Karpas-422 (cell line): Measurements from ENCODE around the gene GTF2I. TPM values are rescaled to one million over a fixed set of nuclear protein-coding genes. Genes with fewer than 3 reads are reported as not detected.
"Not testable (repeated sequence)": the region's sequence is repeated elsewhere in the genome, so short reads cannot be mapped to it uniquely, and the experiment has no call there.

ENCODE experiments used
- DNase-seq: peaks from one replicate; pipeline ENCODE4 v3.0.0-alpha.2; 2015
- H2AFZ ChIP-seq: fragments of 200-600 bp; sonication (generic); 2 replicates; pipeline ENCODE4 v1.6.1; 2014; ENCODE audit warnings: antibody characterized with exemption, low read length, mixed read lengths
- H3K27ac ChIP-seq: fragments of 200-600 bp; sonication (generic); 2 replicates; pipeline ENCODE4 v1.5.1; 2014; ENCODE audit warnings: mild to moderate bottlenecking, low read length, moderate library complexity
- H3K27me3 ChIP-seq: fragments of 200-600 bp; sonication (generic); 2 replicates; pipeline ENCODE4 v1.6.1; 2014; ENCODE audit warnings: low read length, mixed read lengths
- H3K36me3 ChIP-seq: fragments of 200-600 bp; sonication (generic); 2 replicates; pipeline ENCODE4 v1.6.1; 2014; ENCODE audit warnings: low read length, mixed read lengths; ENCODE audit not compliant: insufficient read depth
- H3K4me1 ChIP-seq: fragments of 200-600 bp; sonication (generic); 2 replicates; pipeline ENCODE4 v1.6.1; 2014; ENCODE audit warnings: mild to moderate bottlenecking, low read length, mixed read lengths
- H3K4me2 ChIP-seq: fragments of 200-600 bp; sonication (generic); 2 replicates; pipeline ENCODE4 v1.6.1; 2014; ENCODE audit warnings: low read length, low read depth, mild to moderate bottlenecking; ENCODE audit not compliant: poor library complexity, severe bottlenecking
- H3K4me3 ChIP-seq: fragments of 200-600 bp; sonication (generic); 2 replicates; pipeline ENCODE4 v1.5.1; 2014; ENCODE audit warnings: mild to moderate bottlenecking, antibody characterized with exemption, low read length, mixed read lengths
- H3K79me2 ChIP-seq: fragments of 200-600 bp; sonication (generic); 2 replicates; pipeline ENCODE4 v1.6.1; 2014; ENCODE audit warnings: mild to moderate bottlenecking, low read length, mixed read lengths
- H3K9ac ChIP-seq: fragments of 200-600 bp; sonication (generic); 2 replicates; pipeline ENCODE4 v1.6.0; 2014; ENCODE audit warnings: low read length
- H3K9me2 ChIP-seq: fragments of 200-600 bp; sonication (generic), shearing (Covaris generic); replicated peaks from 2 replicates; pipeline ENCODE4 v1.6.0; 2014; ENCODE audit warnings: mild to moderate bottlenecking, low read length, moderate library complexity; ENCODE audit not compliant: insufficient read depth
- H3K9me3 ChIP-seq: fragments of 300-700, 200-600 bp; sonication (generic); 2 replicates; pipeline ENCODE4 v1.6.1; 2014; ENCODE audit warnings: low read length, mixed read lengths
- H4K20me1 ChIP-seq: fragments of 200-600 bp; sonication (generic); 2 replicates; pipeline ENCODE4 v1.6.1; 2014; ENCODE audit warnings: mild to moderate bottlenecking, antibody characterized with exemption, low read length, low read depth; ENCODE audit not compliant: insufficient read depth
- total RNA-seq: library from RNA; depleted of rRNA; stranded (reverse); fragments of >200 nt; shearing (Covaris generic); gene quantifications from 2 replicates; pipeline ENCODE4 v1.2.3, GENCODE V29; 2014; ENCODE audit warnings: low replicate concordance

Gene GTF2I
- total RNA-seq, 1 experiment from 2014 or later, result 176 TPM

GRCh38 chr7:74625446-74625845, 32.1 kb upstream of the GTF2I start:
- H4K20me1 ChIP-seq, result no peaks in the 10 kb centered on the region
- no peaks in the 10 kb centered on the region for H3K27me3 ChIP-seq
- peak; percentile 56 for DNase-seq
- H3K9ac ChIP-seq, result no peak overlapping the region
- no peaks in the 10 kb centered on the region for H3K9me3 ChIP-seq
- H3K4me2 ChIP-seq, result no peak overlapping the region
- no peak overlapping the region for H3K27ac ChIP-seq
- no peak overlapping the region for H3K4me3 ChIP-seq
- no peaks in the 10 kb centered on the region for H3K9me2 ChIP-seq
- H3K36me3 ChIP-seq, result no peaks in the 10 kb centered on the region
- H3K4me1 ChIP-seq, result peaks cover 7% of the 10 kb centered on the region
- no peaks in the 10 kb centered on the region for H3K79me2 ChIP-seq
- H2AFZ ChIP-seq, result no peak overlapping the region

DNA sequence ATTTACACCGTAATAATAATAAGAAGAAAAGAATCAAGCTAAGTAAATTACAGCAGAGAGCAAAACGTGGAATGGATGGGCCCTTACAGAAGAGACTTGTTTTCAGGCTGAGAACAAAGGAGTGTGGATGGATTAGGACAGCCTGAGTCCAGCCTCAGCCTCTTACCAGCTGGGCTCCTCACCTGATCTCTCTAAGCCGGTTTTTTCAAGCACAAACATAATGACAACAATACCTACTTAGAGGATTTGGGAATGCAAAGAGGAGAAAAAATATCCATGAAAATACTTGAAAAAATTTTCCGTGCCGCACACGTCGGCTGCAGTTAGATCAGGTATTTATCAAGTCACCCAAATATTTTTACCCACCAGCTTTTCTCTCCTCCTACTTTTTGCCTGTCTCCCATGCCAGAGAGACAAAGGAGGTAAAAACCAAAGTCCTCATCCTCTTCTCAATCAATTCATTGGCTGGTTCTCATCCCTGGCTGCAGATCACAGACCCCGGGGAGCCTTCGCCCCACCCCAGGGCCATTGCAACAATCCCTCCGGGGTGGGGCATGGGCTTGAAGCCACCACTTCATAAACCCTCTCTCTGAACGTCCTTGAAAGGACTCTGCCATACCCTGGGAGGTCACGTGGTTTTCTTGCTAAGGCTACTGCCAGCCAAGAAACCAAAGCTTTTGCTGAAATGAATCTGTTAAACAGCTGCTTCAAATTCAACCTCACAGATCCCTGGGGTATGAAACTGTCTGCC, 29.7 kb upstream of the GTF2I start:
- DNase-seq, result no peak
- no peaks in the 10 kb centered on the region for H3K27me3 ChIP-seq
- H3K79me2 ChIP-seq, result no peaks in the 10 kb centered on the region
- no peaks in the 10 kb centered on the region for H4K20me1 ChIP-seq
- H3K9me2 ChIP-seq, result no peaks in the 10 kb centered on the region
- H2AFZ ChIP-seq, result no peak overlapping the region
- H3K4me3 ChIP-seq, result no peak overlapping the region
- H3K9ac ChIP-seq, result no peak overlapping the region
- H3K4me1 ChIP-seq, result peaks cover 7% of the 10 kb centered on the region
- H3K27ac ChIP-seq, result no peak overlapping the region
- H3K9me3 ChIP-seq, result no peaks in the 10 kb centered on the region
- no peak overlapping the region for H3K4me2 ChIP-seq
- H3K36me3 ChIP-seq, result no peaks in the 10 kb centered on the region

- H3K4me3 ChIP-seq, result no peak overlapping the region
- H3K9me3 ChIP-seq, result no peaks in the 10 kb centered on the region
- H2AFZ ChIP-seq, result no peak overlapping the region
- no peaks in the 10 kb centered on the region for H3K79me2 ChIP-seq
- no peak for DNase-seq
- no peak overlapping the region for H3K9ac ChIP-seq
- no peaks in the 10 kb centered on the region for H3K36me3 ChIP-seq
- H3K9me2 ChIP-seq, result no peaks in the 10 kb centered on the region
- no peaks in the 10 kb centered on the region for H3K27me3 ChIP-seq
- H3K4me1 ChIP-seq, result peaks cover 7% of the 10 kb centered on the region
- H4K20me1 ChIP-seq, result no peaks in the 10 kb centered on the region
- no peak overlapping the region for H3K4me2 ChIP-seq
- H3K27ac ChIP-seq, result no peak overlapping the region
These were observed 25.0 kb upstream of the GTF2I start for GRCh38 chr7:74632505-74632904.

GRCh38 chr7:74633451-74633921, 24.0 kb upstream of the GTF2I start:
- H3K4me2 ChIP-seq, result no peak overlapping the region

GRCh38 chr7:74637745-74638144, 19.8 kb upstream of the GTF2I start:
- Histone ChIP-seq H3K4me1 (no peaks in the 10 kb centered on the region), H3K9me3 (no peaks in the 10 kb centered on the region), H3K36me3 (no peaks in the 10 kb centered on the region), H3K27me3 (no peaks in the 10 kb centered on the region), H2AFZ (no peak overlapping the region), H3K9me2 (no peaks in the 10 kb centered on the region), H3K4me2 (no peak overlapping the region), H3K9ac (no peak overlapping the region), H4K20me1 (no peaks in the 10 kb centered on the region), H3K79me2 (no peaks in the 10 kb centered on the region), H3K4me3 (no peak overlapping the region), H3K27ac (no peak overlapping the region)
- DNase-seq, result no peak

More at GRCh38 chr7:74633451-74633921, 24.0 kb upstream of the GTF2I start:
- Histone ChIP-seq H2AFZ (no peak overlapping the region), H3K9me2 (no peaks in the 10 kb centered on the region), H3K27ac (no peak overlapping the region), H3K4me3 (no peak overlapping the region), H4K20me1 (no peaks in the 10 kb centered on the region), H3K79me2 (no peaks in the 10 kb centered on the region), H3K4me1 (no peaks in the 10 kb centered on the region), H3K36me3 (no peaks in the 10 kb centered on the region), H3K27me3 (no peaks in the 10 kb centered on the region), H3K9ac (no peak overlapping the region), H3K9me3 (no peaks in the 10 kb centered on the region)
- DNase-seq, result no peak

- not testable (repeated sequence) for H4K20me1 ChIP-seq, H3K36me3 ChIP-seq, H3K9me2 ChIP-seq, H3K9me3 ChIP-seq, H3K79me2 ChIP-seq, H3K27me3 ChIP-seq
- Histone ChIP-seq H3K4me1 (peaks cover 26% of the 10 kb centered on the region), H3K9ac (peak overlapping the region; percentile 43), H3K4me3 (peak overlapping the region; percentile 64), H3K4me2 (peak overlapping the region; percentile 69), H3K27ac (peak overlapping the region; percentile 85), H2AFZ (peak overlapping the region; percentile 87)
- peak; percentile 92 for DNase-seq
These were observed 7.5 kb upstream of the GTF2I start for GRCh38 chr7:74650055-74650454.

- not testable (repeated sequence) for H3K9me3 ChIP-seq, H3K9me2 ChIP-seq, H4K20me1 ChIP-seq, H3K27me3 ChIP-seq, H3K79me2 ChIP-seq, H3K36me3 ChIP-seq
- H3K4me3 ChIP-seq, result peak overlapping the region; percentile 64
- H3K9ac ChIP-seq, result peak overlapping the region; percentile 43
- peak overlapping the region; percentile 87; the same call in 1 of the 2 replicates for H2AFZ ChIP-seq
- peak overlapping the region; percentile 85 for H3K27ac ChIP-seq
- DNase-seq, result peak; percentile 61
- peaks cover 29% of the 10 kb centered on the region for H3K4me1 ChIP-seq
- H3K4me2 ChIP-seq, result peak overlapping the region; percentile 69
These were observed 6.9 kb upstream of the GTF2I start for GRCh38 chr7:74650493-74651132.

GRCh38 chr7:74651133-74651504, 6.4 kb upstream of the GTF2I start:
- DNase-seq, H3K27me3 ChIP-seq, H3K9me3 ChIP-seq, H3K79me2 ChIP-seq, H3K36me3 ChIP-seq, H3K9me2 ChIP-seq, H3K27ac ChIP-seq, H4K20me1 ChIP-seq: not testable (repeated sequence)
- H3K9ac ChIP-seq, result peak overlapping the region; percentile 43
- H3K4me3 ChIP-seq, result peak overlapping the region; percentile 64; the same call in 1 of the 2 replicates
- peak overlapping the region; percentile 72; the same call in 1 of the 2 replicates for H2AFZ ChIP-seq
- peak overlapping the region; percentile 69 for H3K4me2 ChIP-seq
- peaks cover 34% of the 10 kb centered on the region for H3K4me1 ChIP-seq
